BLaER1 treated with 17β-estradiol and CSF1 and Interleukin-3, amounts not matched to agents 10 nM and 100 nM (cell line): ENCODE measurements around the gene PDZD2.

Experiments
- H3K27ac ChIP-seq, 11 experiments: shearing (Covaris generic); formaldehyde crosslinking; 2 replicates each; pipeline ENCODE4 v1.8.1; 2022
- H3K27me3 ChIP-seq, 11 experiments: shearing (Covaris generic); formaldehyde crosslinking; 2 replicates each; pipeline ENCODE4 v1.8.1; 2022
- H3K36me3 ChIP-seq, 11 experiments: shearing (Covaris generic); formaldehyde crosslinking; 2 replicates each; pipeline ENCODE4 v1.8.1; 2022
- H3K4me1 ChIP-seq, 10 experiments: shearing (Covaris generic); formaldehyde crosslinking; 2 replicates each; pipeline ENCODE4 v1.8.1; 2022
- H3K4me2 ChIP-seq, 11 experiments: shearing (Covaris generic); formaldehyde crosslinking; 2 replicates each; pipeline ENCODE4 v1.8.1; 2022
- H3K4me3 ChIP-seq, 10 experiments: shearing (Covaris generic); formaldehyde crosslinking; 2 replicates each; pipeline ENCODE4 v1.8.1; 2022
- H3K9ac ChIP-seq, 11 experiments: shearing (Covaris generic); formaldehyde crosslinking; 2 replicates each; pipeline ENCODE4 v1.8.1; 2022
- H3K9me3 ChIP-seq, 11 experiments: shearing (Covaris generic); formaldehyde crosslinking; replicated peaks in 1 of 11; 2 replicates each; pipeline ENCODE4 v1.8.1; 2022
- H4K20me1 ChIP-seq, 11 experiments: shearing (Covaris generic); formaldehyde crosslinking; 2 replicates each; pipeline ENCODE4 v1.8.1; 2022
- Cebpa-rat ChIP-seq, 11 experiments: shearing (Covaris generic); IDR thresholded peaks; 2 replicates each; pipeline ENCODE4 v1.8.1; 2022

PDZD2 gene

DNA sequence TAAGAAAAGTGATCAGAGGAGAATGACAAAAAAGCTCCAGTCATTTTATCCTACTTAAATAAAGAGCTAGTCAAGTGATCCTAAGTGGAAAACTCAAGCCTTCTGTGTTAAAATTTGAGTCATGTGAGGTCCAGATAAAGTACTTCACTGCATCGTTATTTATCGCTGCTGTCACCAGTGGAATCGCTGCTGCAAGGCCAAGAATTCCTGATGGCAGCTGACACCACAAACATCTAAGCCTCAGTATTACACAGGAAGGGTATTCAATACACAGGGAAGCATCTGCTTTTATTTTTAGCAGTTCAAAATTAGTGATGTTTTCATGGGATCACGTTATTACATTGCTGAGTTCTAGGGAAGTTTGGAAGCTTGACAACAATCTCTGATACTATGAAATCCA is 344.9 kb downstream of the PDZD2 start:
- Histone ChIP-seq H3K27ac (no peak overlapping the region), H3K4me2 (no peak overlapping the region), H3K4me1 (no peaks in the 10 kb centered on the region), H3K9me3 (peaks cover 0 to 17% (median 6%) of the 10 kb centered on the region in 11 experiments; a peak in 9 of 22 replicates), H4K20me1 (no peaks in the 10 kb centered on the region), H3K36me3 (no peaks in the 10 kb centered on the region), H3K4me3 (no peak overlapping the region), H3K9ac (no peak overlapping the region), H3K27me3 (no peaks in the 10 kb centered on the region)
- TF ChIP-seq Cebpa-rat (IDR thresholded peaks at IDR 0.05) = no peak

DNA sequence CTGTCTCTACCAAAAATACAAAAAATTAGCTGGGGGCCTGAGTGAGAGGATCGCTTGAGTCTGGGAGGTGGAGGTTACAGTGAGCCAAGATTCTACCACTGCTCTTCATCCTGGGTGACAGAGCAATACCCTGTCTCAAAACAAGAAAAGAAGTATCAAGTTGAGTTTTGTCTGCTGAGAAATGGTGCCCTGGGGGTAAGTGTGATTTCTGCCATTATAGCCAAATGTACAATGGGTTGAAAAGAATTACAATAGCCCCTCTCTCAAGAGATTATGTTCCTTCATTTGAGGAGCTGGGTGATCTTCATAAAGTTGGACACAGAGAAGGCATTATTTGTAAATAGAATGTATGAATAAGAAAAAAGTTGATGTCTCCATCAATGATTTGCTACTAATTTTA is 345.8 kb downstream of the PDZD2 start:
- Histone ChIP-seq H3K4me3 (no peak overlapping the region), H3K4me1 (no peaks in the 10 kb centered on the region), H3K36me3 (no peaks in the 10 kb centered on the region), H3K27me3 (no peaks in the 10 kb centered on the region), H3K9ac (no peak overlapping the region), H3K27ac (no peak overlapping the region), H3K4me2 (no peak overlapping the region), H3K9me3 (peaks cover 0 to 17% (median 6%) of the 10 kb centered on the region in 11 experiments; a peak in 9 of 22 replicates), H4K20me1 (no peaks in the 10 kb centered on the region)
- TF ChIP-seq Cebpa-rat (IDR thresholded peaks at IDR 0.05) = no peak

DNA sequence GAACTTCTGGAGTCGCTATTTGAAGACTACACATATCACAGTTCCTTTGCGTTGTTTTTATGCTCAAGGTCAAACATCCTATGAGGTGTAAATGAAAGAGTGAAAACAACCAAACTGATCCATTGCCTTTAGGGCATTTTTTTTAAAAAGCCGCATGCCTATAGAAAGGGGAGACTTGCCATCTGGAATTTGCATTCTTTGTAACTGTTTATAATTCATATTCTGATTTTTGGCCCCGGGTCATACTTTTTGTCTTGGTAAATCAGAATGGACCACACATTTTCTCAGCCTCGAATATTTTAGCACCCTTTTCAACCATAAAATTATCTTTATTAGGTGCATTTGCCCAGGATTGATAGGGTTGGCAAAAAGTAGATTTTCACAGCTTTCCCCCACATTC is 347.2 kb downstream of the PDZD2 start:
- TF ChIP-seq Cebpa-rat (IDR thresholded peaks at IDR 0.05) = no peak
- Histone ChIP-seq H4K20me1 (no peaks in the 10 kb centered on the region), H3K9me3 (peaks cover 0 to 17% (median 6%) of the 10 kb centered on the region in 11 experiments; a peak in 9 of 22 replicates), H3K27ac (no peak overlapping the region), H3K9ac (no peak overlapping the region), H3K36me3 (no peaks in the 10 kb centered on the region), H3K4me2 (no peak overlapping the region), H3K4me1 (no peaks in the 10 kb centered on the region), H3K27me3 (no peaks in the 10 kb centered on the region), H3K4me3 (no peak overlapping the region)

DNA sequence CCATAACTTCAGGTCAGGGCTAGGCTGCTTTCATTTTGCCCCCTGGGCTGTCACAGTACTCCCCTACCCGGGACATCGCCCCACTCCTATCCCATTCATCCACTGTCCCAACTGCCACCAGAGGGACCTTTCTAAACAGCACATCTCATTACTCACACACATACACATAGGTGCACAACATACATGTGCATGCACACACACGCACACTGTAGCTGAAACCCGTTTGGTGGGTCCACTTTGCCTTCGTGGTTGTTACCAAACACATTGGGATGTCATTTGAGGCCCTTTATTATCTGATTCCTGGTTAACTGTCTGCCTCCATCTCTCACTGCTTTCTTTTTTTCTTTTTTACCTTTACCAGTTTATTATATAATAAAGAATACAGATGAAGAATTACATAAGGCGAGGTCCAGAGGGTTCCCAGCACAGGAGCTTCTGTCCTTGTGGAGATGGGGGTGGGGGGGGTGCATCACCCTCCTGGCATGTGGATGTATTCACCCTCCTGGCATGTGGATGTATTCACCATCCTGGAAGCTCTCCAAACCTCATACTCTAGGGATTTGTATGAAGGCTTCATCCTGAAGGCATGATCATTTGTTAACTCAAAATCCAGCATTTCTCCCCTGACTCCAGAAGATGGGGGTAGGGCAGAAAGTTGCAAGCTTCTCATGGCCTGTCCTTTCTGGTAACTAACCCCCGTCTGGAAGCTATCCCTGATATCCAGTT is 349.2 kb downstream of the PDZD2 start:
- H3K27me3 ChIP-seq = no peaks in the 10 kb centered on the region
- no peaks in the 10 kb centered on the region for H3K36me3 ChIP-seq
- no peak overlapping the region for H3K27ac ChIP-seq
- H3K9ac ChIP-seq = no peak overlapping the region
- H3K4me3 ChIP-seq = no peak overlapping the region
- no peaks in the 10 kb centered on the region for H4K20me1 ChIP-seq
- peaks cover 0 to 14% (median 6%) of the 10 kb centered on the region in 11 experiments; a peak in 9 of 22 replicates for H3K9me3 ChIP-seq
- no peak for TF ChIP-seq Cebpa-rat (IDR thresholded peaks at IDR 0.05)
- no peak overlapping the region for H3K4me2 ChIP-seq
- H3K4me1 ChIP-seq = no peaks in the 10 kb centered on the region

DNA sequence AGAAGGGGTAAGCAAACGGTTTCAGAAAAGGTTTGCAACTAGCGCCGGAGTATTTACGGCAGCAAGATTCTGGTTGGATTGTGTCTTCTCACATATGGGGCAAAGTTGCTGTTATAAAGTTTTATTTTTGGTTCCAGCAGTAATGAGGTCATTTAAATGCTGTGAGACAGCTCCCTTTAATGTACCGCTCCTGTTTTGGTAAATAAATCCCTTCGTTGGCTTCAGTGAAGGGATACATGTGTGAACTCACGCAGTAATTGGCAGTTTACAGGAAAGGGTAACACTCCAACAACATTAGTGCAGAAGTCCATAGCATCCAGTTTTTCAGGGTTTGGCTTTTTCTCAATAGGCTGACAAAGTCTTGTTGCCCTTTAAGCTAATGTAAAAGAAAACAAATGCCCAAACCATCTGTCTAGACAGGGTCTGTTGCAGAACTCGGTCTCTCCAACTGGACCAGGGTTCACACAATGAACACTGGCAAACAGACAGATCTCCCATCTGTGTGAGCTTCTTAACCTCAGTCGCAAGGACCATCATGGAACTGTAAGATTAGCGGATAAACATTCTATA is 351.2 kb downstream of the PDZD2 start:
- H3K27me3 ChIP-seq = no peaks in the 10 kb centered on the region
- no peaks in the 10 kb centered on the region for H3K36me3 ChIP-seq
- no peaks in the 10 kb centered on the region for H3K4me1 ChIP-seq

DNA sequence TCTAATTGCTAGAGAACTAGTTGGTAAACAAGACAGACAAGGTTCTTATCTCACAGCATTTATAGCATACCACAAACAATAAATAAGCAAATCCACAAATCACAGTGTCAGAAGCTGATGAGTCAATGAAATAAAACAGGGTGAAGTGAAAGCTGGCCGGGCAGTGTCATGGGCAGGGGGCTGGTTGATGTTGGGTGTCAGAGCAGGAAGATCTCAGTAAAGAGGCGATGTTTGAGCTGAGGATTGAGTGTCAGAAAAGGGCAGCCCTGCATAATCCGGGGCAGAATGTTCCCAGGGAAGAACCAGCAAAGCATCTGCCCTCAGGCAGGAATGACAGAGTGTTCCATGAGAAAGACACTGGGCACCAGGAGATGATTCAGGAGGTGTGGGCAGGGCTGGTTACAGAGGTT is 351.8 kb downstream of the PDZD2 start:
- H3K4me1 ChIP-seq = no peaks in the 10 kb centered on the region
- H3K4me3 ChIP-seq = no peak overlapping the region
- no peak for TF ChIP-seq Cebpa-rat (IDR thresholded peaks at IDR 0.05)
- no peak overlapping the region for H3K4me2 ChIP-seq
- H4K20me1 ChIP-seq = no peaks in the 10 kb centered on the region
- no peak overlapping the region for H3K9ac ChIP-seq
- peaks cover 0 to 10% (median 6%) of the 10 kb centered on the region in 11 experiments; a peak in 9 of 22 replicates for H3K9me3 ChIP-seq
- H3K36me3 ChIP-seq = no peaks in the 10 kb centered on the region
- no peak overlapping the region for H3K27ac ChIP-seq
- H3K27me3 ChIP-seq = no peaks in the 10 kb centered on the region

More for the DNA sequence above, 351.2 kb downstream of the PDZD2 start:
- H3K9me3 ChIP-seq = peaks cover 0 to 10% (median 6%) of the 10 kb centered on the region in 11 experiments; a peak in 9 of 22 replicates
- no peak for TF ChIP-seq Cebpa-rat (IDR thresholded peaks at IDR 0.05)
- no peak overlapping the region for H3K9ac ChIP-seq
- no peak overlapping the region for H3K4me3 ChIP-seq
- H4K20me1 ChIP-seq = no peaks in the 10 kb centered on the region
- no peak overlapping the region for H3K27ac ChIP-seq
- H3K4me2 ChIP-seq = no peak overlapping the region

DNA sequence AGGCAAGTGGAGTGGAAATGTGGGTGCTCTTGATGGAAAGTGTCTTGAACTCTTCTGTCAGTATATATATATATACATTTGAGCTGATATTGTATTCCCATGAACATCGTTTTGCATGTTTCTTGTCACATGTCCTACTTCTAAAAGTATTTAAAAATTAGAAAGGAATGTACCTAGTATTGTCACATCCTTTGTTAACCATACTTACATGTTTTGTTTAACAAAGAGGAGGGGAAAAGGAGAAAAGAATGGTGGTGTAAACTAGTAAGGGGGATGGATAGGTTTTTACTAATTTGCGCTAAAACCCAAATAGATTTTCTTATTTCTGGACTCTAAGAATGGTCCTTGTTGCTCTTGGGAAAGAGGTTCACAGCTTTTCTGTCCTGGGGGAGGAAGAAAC is 353.4 kb downstream of the PDZD2 start:
- no peak overlapping the region for H3K27ac ChIP-seq
- H3K9me3 ChIP-seq = peaks cover 0 to 10% (median 5%) of the 10 kb centered on the region in 11 experiments; a peak in 9 of 22 replicates
- H3K4me3 ChIP-seq = no peak overlapping the region
- no peak for TF ChIP-seq Cebpa-rat (IDR thresholded peaks at IDR 0.05)
- H3K9ac ChIP-seq = no peak overlapping the region
- H3K36me3 ChIP-seq = no peaks in the 10 kb centered on the region
- H3K4me2 ChIP-seq = no peak overlapping the region
- no peaks in the 10 kb centered on the region for H4K20me1 ChIP-seq
- H3K4me1 ChIP-seq = no peaks in the 10 kb centered on the region
- no peaks in the 10 kb centered on the region for H3K27me3 ChIP-seq

DNA sequence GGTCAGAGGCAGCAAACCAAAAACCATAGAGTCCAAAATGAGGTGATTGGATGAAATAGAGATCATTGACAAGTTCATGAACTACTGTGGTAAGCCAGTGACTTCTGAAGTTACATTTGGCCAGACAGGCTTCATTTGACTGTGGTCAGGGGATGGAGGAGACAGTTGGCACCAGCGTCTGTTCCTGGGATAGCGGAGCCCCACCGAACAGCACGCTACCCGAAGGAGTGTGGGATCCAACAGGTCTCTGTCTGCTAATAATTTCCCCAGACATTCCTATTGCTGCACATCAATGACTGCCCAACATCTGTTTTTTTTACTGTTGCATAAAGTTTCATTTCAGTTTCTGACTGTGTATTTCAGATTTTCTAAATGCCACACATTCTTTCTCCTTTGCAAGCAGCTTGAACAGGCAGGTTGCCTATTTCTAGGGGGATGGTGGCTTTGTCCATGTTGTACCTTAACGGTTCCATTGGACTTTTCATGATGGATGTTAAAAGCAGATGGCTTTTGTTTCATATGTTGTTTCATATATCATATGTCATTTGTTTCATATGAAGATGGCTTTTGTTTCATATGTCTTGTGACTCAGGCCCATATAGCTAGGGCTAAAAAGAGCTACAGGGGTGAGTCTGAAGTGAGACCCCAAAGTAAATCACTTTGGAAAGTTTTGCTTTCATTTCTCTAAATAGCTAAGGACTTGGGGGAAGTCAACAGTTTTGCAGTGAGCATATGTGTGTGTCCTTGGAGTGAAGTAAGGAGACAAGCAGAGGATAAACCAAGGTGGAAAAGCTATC is 354.4 kb downstream of the PDZD2 start:
- Histone ChIP-seq H3K4me1 (no peaks in the 10 kb centered on the region), H3K4me3 (no peak overlapping the region), H3K36me3 (no peaks in the 10 kb centered on the region), H3K27ac (no peak overlapping the region), H3K4me2 (no peak overlapping the region), H3K9ac (no peak overlapping the region), H4K20me1 (no peaks in the 10 kb centered on the region), H3K27me3 (no peaks in the 10 kb centered on the region), H3K9me3 (peaks cover 0 to under 1% (median 0%) of the 10 kb centered on the region in 11 experiments; a peak in 1 of 22 replicates)
- no peak for TF ChIP-seq Cebpa-rat (IDR thresholded peaks at IDR 0.05)

DNA sequence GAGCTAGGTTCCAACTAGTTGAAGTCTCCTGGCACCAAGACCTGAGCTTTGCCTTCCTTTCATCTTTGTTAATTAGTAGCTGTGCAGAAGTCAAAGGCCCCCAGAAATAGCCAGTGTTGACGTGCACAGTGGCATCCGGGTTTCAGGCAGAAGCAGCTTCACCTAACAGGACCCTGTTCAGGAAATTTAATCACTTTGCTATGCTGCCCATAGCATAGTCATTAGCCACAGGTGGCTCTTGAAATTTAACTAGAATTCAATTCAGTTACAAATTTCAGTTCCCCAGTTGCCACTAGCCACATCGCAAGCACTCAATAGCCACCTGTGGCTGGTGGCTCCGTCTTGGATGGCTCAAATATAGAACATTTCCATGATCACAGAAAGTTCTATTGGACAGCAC is 356.1 kb downstream of the PDZD2 start:
- Histone ChIP-seq H3K4me1 (no peaks in the 10 kb centered on the region), H3K9me3 (no peaks in the 10 kb centered on the region), H3K27ac (no peak overlapping the region), H3K4me2 (no peak overlapping the region), H4K20me1 (no peaks in the 10 kb centered on the region), H3K9ac (no peak overlapping the region), H3K4me3 (no peak overlapping the region), H3K36me3 (no peaks in the 10 kb centered on the region), H3K27me3 (no peaks in the 10 kb centered on the region)
- no peak for TF ChIP-seq Cebpa-rat (IDR thresholded peaks at IDR 0.05)
